ENCODE measurements around the gene ZNF57.

DNA sequence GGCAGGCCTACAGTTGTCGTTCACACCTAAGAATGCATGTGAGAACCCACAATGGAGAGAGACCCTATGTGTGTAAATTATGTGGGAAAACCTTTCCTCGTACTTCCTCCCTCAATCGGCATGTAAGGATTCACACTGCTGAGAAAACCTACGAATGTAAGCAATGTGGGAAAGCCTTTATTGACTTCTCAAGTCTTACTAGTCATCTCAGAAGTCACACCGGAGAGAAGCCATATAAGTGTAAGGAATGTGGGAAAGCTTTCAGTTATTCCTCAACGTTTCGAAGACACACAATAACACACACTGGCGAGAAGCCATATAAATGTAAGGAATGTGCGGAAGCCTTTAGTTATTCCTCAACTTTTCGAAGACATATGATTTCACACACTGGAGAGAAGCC lies 48.1 kb upstream of the ZNF57 start:
- TF ChIP-seq POLR2A (IDR thresholded peaks at IDR 0.05) (no peak), EP300 (IDR thresholded peaks at IDR 0.05) (no peak)
- TF ChIP-seq, protein P1, sequence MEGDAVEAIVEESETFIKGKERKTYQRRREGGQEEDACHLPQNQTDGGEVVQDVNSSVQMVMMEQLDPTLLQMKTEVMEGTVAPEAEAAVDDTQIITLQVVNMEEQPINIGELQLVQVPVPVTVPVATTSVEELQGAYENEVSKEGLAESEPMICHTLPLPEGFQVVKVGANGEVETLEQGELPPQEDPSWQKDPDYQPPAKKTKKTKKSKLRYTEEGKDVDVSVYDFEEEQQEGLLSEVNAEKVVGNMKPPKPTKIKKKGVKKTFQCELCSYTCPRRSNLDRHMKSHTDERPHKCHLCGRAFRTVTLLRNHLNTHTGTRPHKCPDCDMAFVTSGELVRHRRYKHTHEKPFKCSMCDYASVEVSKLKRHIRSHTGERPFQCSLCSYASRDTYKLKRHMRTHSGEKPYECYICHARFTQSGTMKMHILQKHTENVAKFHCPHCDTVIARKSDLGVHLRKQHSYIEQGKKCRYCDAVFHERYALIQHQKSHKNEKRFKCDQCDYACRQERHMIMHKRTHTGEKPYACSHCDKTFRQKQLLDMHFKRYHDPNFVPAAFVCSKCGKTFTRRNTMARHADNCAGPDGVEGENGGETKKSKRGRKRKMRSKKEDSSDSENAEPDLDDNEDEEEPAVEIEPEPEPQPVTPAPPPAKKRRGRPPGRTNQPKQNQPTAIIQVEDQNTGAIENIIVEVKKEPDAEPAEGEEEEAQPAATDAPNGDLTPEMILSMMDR (IDR thresholded peaks at IDR 0.05): no peak
